ENCODE data around the gene HYKK.
"Not testable (repeated sequence)": the region's sequence is repeated elsewhere in the genome, so short reads cannot be mapped to it uniquely, and the experiment has no call there.

DNA sequence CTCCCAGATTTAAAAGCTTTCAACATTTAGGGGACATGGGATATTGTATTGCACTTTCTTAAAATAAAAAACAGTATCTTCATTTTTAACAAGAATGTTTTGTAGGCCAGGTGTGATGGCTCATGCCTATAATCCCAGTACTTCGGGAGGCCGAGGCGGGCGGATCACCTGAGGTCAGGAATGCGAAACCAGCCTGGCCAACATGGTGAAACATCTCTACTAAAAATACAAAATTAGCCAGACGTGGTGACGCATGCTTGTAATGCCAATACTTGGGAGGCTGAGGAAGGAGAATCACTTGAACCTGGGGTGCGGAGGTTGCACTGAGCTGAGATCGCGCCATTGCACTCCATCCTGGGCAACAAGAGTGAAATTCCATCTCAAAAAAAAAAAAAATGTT, 52.8 kb downstream of the HYKK start:
- TF ChIP-seq, protein P1, sequence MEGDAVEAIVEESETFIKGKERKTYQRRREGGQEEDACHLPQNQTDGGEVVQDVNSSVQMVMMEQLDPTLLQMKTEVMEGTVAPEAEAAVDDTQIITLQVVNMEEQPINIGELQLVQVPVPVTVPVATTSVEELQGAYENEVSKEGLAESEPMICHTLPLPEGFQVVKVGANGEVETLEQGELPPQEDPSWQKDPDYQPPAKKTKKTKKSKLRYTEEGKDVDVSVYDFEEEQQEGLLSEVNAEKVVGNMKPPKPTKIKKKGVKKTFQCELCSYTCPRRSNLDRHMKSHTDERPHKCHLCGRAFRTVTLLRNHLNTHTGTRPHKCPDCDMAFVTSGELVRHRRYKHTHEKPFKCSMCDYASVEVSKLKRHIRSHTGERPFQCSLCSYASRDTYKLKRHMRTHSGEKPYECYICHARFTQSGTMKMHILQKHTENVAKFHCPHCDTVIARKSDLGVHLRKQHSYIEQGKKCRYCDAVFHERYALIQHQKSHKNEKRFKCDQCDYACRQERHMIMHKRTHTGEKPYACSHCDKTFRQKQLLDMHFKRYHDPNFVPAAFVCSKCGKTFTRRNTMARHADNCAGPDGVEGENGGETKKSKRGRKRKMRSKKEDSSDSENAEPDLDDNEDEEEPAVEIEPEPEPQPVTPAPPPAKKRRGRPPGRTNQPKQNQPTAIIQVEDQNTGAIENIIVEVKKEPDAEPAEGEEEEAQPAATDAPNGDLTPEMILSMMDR (IDR thresholded peaks at IDR 0.05; ENCODE audit: low read depth, low read length): not testable (repeated sequence)
- not testable (repeated sequence) for TF ChIP-seq EZH2phosphoT487 (IDR thresholded peaks at IDR 0.05; ENCODE audit: low read depth)
